Thyroid gland (tissue), 4 donors: ENCODE data around the gene CFAP251. TPM values are rescaled to one million over a fixed set of nuclear protein-coding genes. Genes with fewer than 3 reads are reported as not detected.

ENCODE experiments used
- DNase-seq, 2 donors: peaks; one replicate each; pipeline ENCODE4 v3.0.0-alpha.2; 2019
- H3K27ac ChIP-seq, 3 donors: fragments of 200-600 bp; sonication (generic); 1 replicate in 2 of 3; 2 replicates in 1 of 3; pipeline ENCODE4 v1.5.1; 2016 to 2019; ENCODE audit warnings: mild to moderate bottlenecking in 1 of 3, moderate library complexity in 1 of 3
- H3K27me3 ChIP-seq: fragments of 200-600 bp; sonication (generic); one replicate; pipeline ENCODE4 v1.5.1; 2019
- H3K36me3 ChIP-seq, 2 donors: fragments of 200-600 bp; sonication (generic); one replicate each; pipeline ENCODE4 v1.5.1; 2016 to 2019
- H3K4me1 ChIP-seq, 2 donors: fragments of 200-600 bp; sonication (generic); one replicate each; pipeline ENCODE4 v1.5.1; 2017 to 2019
- H3K4me3 ChIP-seq, 3 donors: fragments of 200-600 bp; sonication (generic); replicated peaks in 1 of 3; 1 replicate in 2 of 3; 2 replicates in 1 of 3; pipeline ENCODE4 v1.5.1; 2016; ENCODE audit warnings: mild to moderate bottlenecking in 1 of 3
- H3K9me3 ChIP-seq: fragments of 200-600 bp; sonication (generic); one replicate; pipeline ENCODE4 v1.5.1; 2017
- CTCF ChIP-seq, 6 experiments: fragments of 200-600 bp in 3 of 6; fragments of 450-650 bp in 3 of 6; sonication (generic) in 3 of 6; IDR thresholded peaks; one replicate each; pipeline ENCODE4 v1.5.1; 2016 to 2019; ENCODE audit warnings: antibody characterized with exemption in 6 of 6, mild to moderate bottlenecking in 2 of 6, inconsistent platforms in 1 of 6, moderate library complexity in 1 of 6
- POLR2A ChIP-seq, 2 donors: fragments of 450-650 bp; IDR thresholded peaks; one replicate each; pipeline ENCODE4 v1.6.1; 2017; ENCODE audit warnings: antibody characterized with exemption in 2 of 2, mild to moderate bottlenecking in 2 of 2, moderate library complexity in 1 of 2
- WGBS, 2 donors: methylation state at CpG; one replicate each; pipeline ENCODE4 v1.1.5; 2017; 5-methylcytosine and 5-hydroxymethylcytosine counted together
- intact Hi-C: fragments of 100-400 bp; cut with DNase I; formaldehyde crosslinking; loops from one replicate; pipeline ENCODE4 v1.15.1; 2023
- total RNA-seq, 4 donors: library from RNA; depleted of rRNA; stranded (reverse); fragments of >200 nt; gene quantifications; one replicate each; pipeline ENCODE4 v1.2.3, GENCODE V29; 2016

Gene CFAP251
- total RNA-seq, 4 donors from 2014 or later: 17.7 to 27.0 (median 23.7) TPM

- H3K4me3 ChIP-seq: no peak overlapping the region
- DNase-seq: no peak
- no peaks in the 10 kb centered on the region for H3K36me3 ChIP-seq
- no peaks in the 10 kb centered on the region for H3K4me1 ChIP-seq
- WGBS, 2 donors: 94 to 98% methylated on average over 6 of the region's 6 CpGs
- H3K27ac ChIP-seq: no peak overlapping the region
- no peak for TF ChIP-seq CTCF (IDR thresholded peaks at IDR 0.05)
- TF ChIP-seq POLR2A (IDR thresholded peaks at IDR 0.05): no peak
- intact Hi-C loops: no loop called here
- H3K27me3 ChIP-seq: no peaks in the 10 kb centered on the region
- H3K9me3 ChIP-seq: no peaks in the 10 kb centered on the region
Measured at GRCh38 chr12:122012184-122012583, 93.8 kb downstream of the CFAP251 start.

GRCh38 chr12:122013136-122013535, 94.7 kb downstream of the CFAP251 start:
- no peaks in the 10 kb centered on the region for H3K27me3 ChIP-seq
- DNase-seq: no peak
- H3K4me1 ChIP-seq: no peaks in the 10 kb centered on the region
- intact Hi-C loops: no loop called here
- no peak overlapping the region for H3K4me3 ChIP-seq
- H3K9me3 ChIP-seq: no peaks in the 10 kb centered on the region
- no peak overlapping the region for H3K27ac ChIP-seq
- 88 to 89% methylated on average over 4 of the region's 4 CpGs for WGBS, 2 donors
- TF ChIP-seq POLR2A (IDR thresholded peaks at IDR 0.05) (no peak), CTCF (IDR thresholded peaks at IDR 0.05) (no peak)
- no peaks in the 10 kb centered on the region for H3K36me3 ChIP-seq

- Histone ChIP-seq H3K9me3 (no peaks in the 10 kb centered on the region), H3K4me1 (no peaks in the 10 kb centered on the region), H3K27me3 (no peaks in the 10 kb centered on the region), H3K27ac (no peak overlapping the region), H3K4me3 (no peak overlapping the region), H3K36me3 (no peaks in the 10 kb centered on the region)
- TF ChIP-seq POLR2A (IDR thresholded peaks at IDR 0.05) (no peak), CTCF (IDR thresholded peaks at IDR 0.05) (no peak)
- intact Hi-C loops: no loop called here
- 80 to 88% methylated on average over 19 of the region's 19 CpGs for WGBS, 2 donors
- DNase-seq: no peak
Measured at GRCh38 chr12:122013791-122014590, 95.6 kb downstream of the CFAP251 start.

- intact Hi-C loops: no loop called here
- Histone ChIP-seq H3K36me3 (no peaks in the 10 kb centered on the region), H3K27me3 (no peaks in the 10 kb centered on the region), H3K27ac (no peak overlapping the region), H3K9me3 (no peaks in the 10 kb centered on the region), H3K4me1 (no peaks in the 10 kb centered on the region), H3K4me3 (no peak overlapping the region)
- no peak for DNase-seq
- TF ChIP-seq POLR2A (IDR thresholded peaks at IDR 0.05) (no peak), CTCF (IDR thresholded peaks at IDR 0.05) (no peak)
- 94 to 99% methylated on average over 5 of the region's 5 CpGs for WGBS, 2 donors
Measured at GRCh38 chr12:122014781-122015180, 96.4 kb downstream of the CFAP251 start.

GRCh38 chr12:122018457-122018856, 100.1 kb downstream of the CFAP251 start:
- no peaks in the 10 kb centered on the region for H3K27me3 ChIP-seq
- no peak overlapping the region for H3K4me3 ChIP-seq
- peaks cover 6% of the 10 kb centered on the region in 2 donors for H3K4me1 ChIP-seq
- H3K27ac ChIP-seq: no peak overlapping the region
- no peak for DNase-seq
- no peaks in the 10 kb centered on the region for H3K36me3 ChIP-seq
- TF ChIP-seq POLR2A (IDR thresholded peaks at IDR 0.05): no peak
- no peak for TF ChIP-seq CTCF (IDR thresholded peaks at IDR 0.05)
- intact Hi-C loops: no loop called here
- no peaks in the 10 kb centered on the region for H3K9me3 ChIP-seq
